CD4-positive, alpha-beta T cell (primary cell): Measurements from ENCODE around the gene SPATA31C2. TPM values are rescaled to one million over a fixed set of nuclear protein-coding genes. Genes with fewer than 3 reads are reported as not detected.

ENCODE experiments used
- ATAC-seq: fragments of 200-7000 bp; cut with Tn5 transposase; one replicate; pipeline ENCODE4 v1.10.0; 2022; ENCODE audit warnings: mild to moderate bottlenecking; ENCODE audit not compliant: poor library complexity
- CTCF ChIA-PET: fragments of 350-600 bp; sonication (Branson Sonifier 250); formaldehyde crosslinking; loops from one replicate; lab custom pipeline; 2021; ENCODE audit warnings: antibody characterized with exemption, inconsistent platforms; lab: Charles Lee
- POLR2A ChIA-PET: fragments of 350-600 bp; sonication (Branson Sonifier 250); formaldehyde crosslinking; loops from one replicate; lab custom pipeline; 2021; ENCODE audit warnings: antibody characterized with exemption, inconsistent platforms; lab: Charles Lee
- DNase-seq, 14 experiments: peaks; one replicate each; pipeline ENCODE4 v3.0.0-alpha.2; 2013 to 2020; ENCODE audit warnings: mixed read lengths in 2 of 14
- H3K27ac ChIP-seq, 2 donors: one replicate each; pipeline versions ENCODE4 v1.5.1 to v1.7.0; 2013; ENCODE audit warnings: low read length in 2 of 2, low read depth in 1 of 2, mild to moderate bottlenecking in 1 of 2
- H3K27me3 ChIP-seq, 2 experiments: 1 replicate in 1 of 2; 2 replicates in 1 of 2; pipeline versions ENCODE4 v1.6.1 to v1.7.0; 2013; ENCODE audit warnings: low read length in 2 of 2, control low read depth in 1 of 2, mild to moderate bottlenecking in 1 of 2, moderate library complexity in 1 of 2; ENCODE audit not compliant: insufficient read depth in 2 of 2, control insufficient read depth in 1 of 2
- H3K36me3 ChIP-seq: one replicate; pipeline ENCODE4 v1.6.1; 2013; ENCODE audit warnings: low read length, control low read depth; ENCODE audit not compliant: insufficient read depth
- H3K4me1 ChIP-seq: one replicate; pipeline ENCODE4 v1.6.1; 2013; ENCODE audit warnings: low read length, control low read depth; ENCODE audit not compliant: insufficient read depth
- H3K4me3 ChIP-seq: one replicate; pipeline ENCODE4 v1.5.1; 2013; ENCODE audit warnings: mild to moderate bottlenecking, low read length, moderate library complexity
- H3K9me3 ChIP-seq, 2 experiments: 1 replicate in 1 of 2; 2 replicates in 1 of 2; pipeline versions ENCODE4 v1.6.1 to v1.7.0; 2013; ENCODE audit warnings: low read length in 2 of 2, mild to moderate bottlenecking in 2 of 2, control low read depth in 1 of 2, moderate library complexity in 1 of 2; ENCODE audit not compliant: control insufficient read depth in 1 of 2, insufficient read depth in 1 of 2
- H3K27ac Mint-ChIP-seq: one replicate; pipeline ENCODE4 v1.8.0; 2020; ENCODE audit warnings: mixed read lengths
- H3K27me3 Mint-ChIP-seq: one replicate; pipeline ENCODE4 v1.8.0; 2021; ENCODE audit warnings: mixed read lengths
- H3K36me3 Mint-ChIP-seq: one replicate; pipeline ENCODE4 v1.8.0; 2021; ENCODE audit warnings: low read depth, mixed read lengths
- H3K4me1 Mint-ChIP-seq: one replicate; pipeline ENCODE4 v1.8.0; 2021; ENCODE audit warnings: low read depth, mixed read lengths
- H3K4me3 Mint-ChIP-seq: one replicate; pipeline ENCODE4 v1.8.0; 2020; ENCODE audit warnings: mild to moderate bottlenecking, mixed read lengths
- H3K9me3 Mint-ChIP-seq: one replicate; pipeline ENCODE4 v1.8.0; 2020; ENCODE audit warnings: mixed read lengths
- intact Hi-C, 2 experiments: fragments of 100-400 bp; cut with DNase I in 1 of 2; cut with micrococcal nuclease in 1 of 2; formaldehyde crosslinking; loops; one replicate each; pipeline versions ENCODE4 v1.15.1 to v1.9.0; 2023 to 2025; cut with DNase I, micrococcal nuclease
- total RNA-seq, 174 experiments: library from RNA in 2 of 174; stranded (reverse) in 2 of 174; gene quantifications; one replicate each; pipeline ENCODE4 v1.2.3 and lab custom pipeline; 2021 to 2026
- TF ChIP-seq, protein P1 (sequence below): fragments of 200-600 bp; IDR thresholded peaks from one replicate; pipeline ENCODE4 v1.8.0; 2022; ENCODE audit warnings: antibody characterized with exemption, mild to moderate bottlenecking

SPATA31C2 gene
- total RNA-seq, 2 experiments from 2014 or later: not detected

GRCh38 chr9:88177371-88177770 lies 39.1 kb upstream of the SPATA31C2 start:
- intact Hi-C loops: loop anchor here (10.0 kb wide), 2 partner anchors 207 to 287 kb away; partner anchors contain the start of gene SPIN1 (in 1 of the 2)
- no peaks in the 10 kb centered on the region for H3K9me3 Mint-ChIP-seq
- H3K27me3 Mint-ChIP-seq: peaks cover 8% of the 10 kb centered on the region
- peaks cover 7% of the 10 kb centered on the region for H3K4me1 ChIP-seq
- no peaks in the 10 kb centered on the region for H3K27me3 ChIP-seq
- H3K27ac Mint-ChIP-seq: no peak overlapping the region
- H3K27ac ChIP-seq: no peak overlapping the region
- no peak overlapping the region for H3K4me3 ChIP-seq
- peaks cover 0 to 7% of the 10 kb centered on the region in 2 experiments for H3K9me3 ChIP-seq
- peaks cover 10% of the 10 kb centered on the region for H3K4me1 Mint-ChIP-seq
- H3K36me3 ChIP-seq: no peaks in the 10 kb centered on the region
- H3K4me3 Mint-ChIP-seq: no peak overlapping the region
- DNase-seq: no peak
- POLR2A ChIA-PET: no interaction called here
- TF ChIP-seq, protein P1, sequence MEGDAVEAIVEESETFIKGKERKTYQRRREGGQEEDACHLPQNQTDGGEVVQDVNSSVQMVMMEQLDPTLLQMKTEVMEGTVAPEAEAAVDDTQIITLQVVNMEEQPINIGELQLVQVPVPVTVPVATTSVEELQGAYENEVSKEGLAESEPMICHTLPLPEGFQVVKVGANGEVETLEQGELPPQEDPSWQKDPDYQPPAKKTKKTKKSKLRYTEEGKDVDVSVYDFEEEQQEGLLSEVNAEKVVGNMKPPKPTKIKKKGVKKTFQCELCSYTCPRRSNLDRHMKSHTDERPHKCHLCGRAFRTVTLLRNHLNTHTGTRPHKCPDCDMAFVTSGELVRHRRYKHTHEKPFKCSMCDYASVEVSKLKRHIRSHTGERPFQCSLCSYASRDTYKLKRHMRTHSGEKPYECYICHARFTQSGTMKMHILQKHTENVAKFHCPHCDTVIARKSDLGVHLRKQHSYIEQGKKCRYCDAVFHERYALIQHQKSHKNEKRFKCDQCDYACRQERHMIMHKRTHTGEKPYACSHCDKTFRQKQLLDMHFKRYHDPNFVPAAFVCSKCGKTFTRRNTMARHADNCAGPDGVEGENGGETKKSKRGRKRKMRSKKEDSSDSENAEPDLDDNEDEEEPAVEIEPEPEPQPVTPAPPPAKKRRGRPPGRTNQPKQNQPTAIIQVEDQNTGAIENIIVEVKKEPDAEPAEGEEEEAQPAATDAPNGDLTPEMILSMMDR: no peak
- CTCF ChIA-PET: no interaction called here
- H3K36me3 Mint-ChIP-seq: no peaks in the 10 kb centered on the region
- no peak for ATAC-seq

- peaks cover 3% of the 10 kb centered on the region for H3K27me3 Mint-ChIP-seq
- DNase-seq (no peak), ATAC-seq (no peak)
- no peaks in the 10 kb centered on the region for H3K36me3 Mint-ChIP-seq
- H3K27ac Mint-ChIP-seq: no peak overlapping the region
- no peak overlapping the region for H3K4me3 Mint-ChIP-seq
- no peaks in the 10 kb centered on the region for H3K9me3 Mint-ChIP-seq
- intact Hi-C loops: loop anchor here (1.0 to 10.0 kb wide), 4 partner anchors 210 to 828 kb away; partner anchors contain the start of gene SPIN1 (in 1 of the 2)
- Histone ChIP-seq H3K36me3 (no peaks in the 10 kb centered on the region), H3K4me1 (peaks cover 6% of the 10 kb centered on the region), H3K4me3 (no peak overlapping the region), H3K27me3 (no peaks in the 10 kb centered on the region), H3K9me3 (peaks cover 0 to 3% of the 10 kb centered on the region in 2 experiments), H3K27ac (no peak overlapping the region)
- TF ChIP-seq, protein P1: no peak
- POLR2A ChIA-PET: no interaction called here
- CTCF ChIA-PET: no interaction called here
- H3K4me1 Mint-ChIP-seq: peaks cover 10% of the 10 kb centered on the region
These were observed 36.0 kb upstream of the SPATA31C2 start for GRCh38 chr9:88174324-88174723.

GRCh38 chr9:88173378-88173999 lies 35.2 kb upstream of the SPATA31C2 start:
- Mint-ChIP-seq H3K4me1 (peaks cover 1% of the 10 kb centered on the region), H3K36me3 (no peaks in the 10 kb centered on the region)
- CTCF ChIA-PET: no interaction called here

More at GRCh38 chr9:88173378-88173999, 35.2 kb upstream of the SPATA31C2 start:
- H3K27me3 ChIP-seq: no peaks in the 10 kb centered on the region
- no peaks in the 10 kb centered on the region for H3K9me3 Mint-ChIP-seq
- no peak overlapping the region for H3K4me3 ChIP-seq
- POLR2A ChIA-PET: no interaction called here
- TF ChIP-seq, protein P1: peak; percentile 91
- no peaks in the 10 kb centered on the region for H3K9me3 ChIP-seq
- intact Hi-C loops: loop anchor here (1.0 to 10.0 kb wide), 5 partner anchors 211 to 829 kb away; partner anchors contain the start of gene SPIN1 (in 2 of the 2)
- H3K4me3 Mint-ChIP-seq: no peak overlapping the region
- H3K4me1 ChIP-seq: no peaks in the 10 kb centered on the region
- ATAC-seq (peak; percentile 48), DNase-seq (peak; percentile 5 to 76 (median 44))
- peaks cover 3% of the 10 kb centered on the region for H3K27me3 Mint-ChIP-seq
- H3K27ac Mint-ChIP-seq: no peak overlapping the region
- H3K27ac ChIP-seq: no peak overlapping the region
- H3K36me3 ChIP-seq: no peaks in the 10 kb centered on the region
